HG03342 (cell line): ENCODE results near the gene PIK3CD.

ENCODE experiments used
- ATAC-seq: cut with Tn5 transposase; IDR thresholded peaks from one replicate; pipeline ENCODE4 v1.9.1; 2021; ENCODE audit warnings: mild to moderate bottlenecking, moderate library complexity; ENCODE audit not compliant: unreplicated experiment

The PIK3CD gene

GRCh38 chr1:9651565-9652378, at the start of gene PIK3CD:
TSS of gene PIK3CD (plus strand) at chr1:9651731. CDS start at chr1:9710456, 58,725 bp downstream.
- peak; percentile 30 for ATAC-seq

DNA sequence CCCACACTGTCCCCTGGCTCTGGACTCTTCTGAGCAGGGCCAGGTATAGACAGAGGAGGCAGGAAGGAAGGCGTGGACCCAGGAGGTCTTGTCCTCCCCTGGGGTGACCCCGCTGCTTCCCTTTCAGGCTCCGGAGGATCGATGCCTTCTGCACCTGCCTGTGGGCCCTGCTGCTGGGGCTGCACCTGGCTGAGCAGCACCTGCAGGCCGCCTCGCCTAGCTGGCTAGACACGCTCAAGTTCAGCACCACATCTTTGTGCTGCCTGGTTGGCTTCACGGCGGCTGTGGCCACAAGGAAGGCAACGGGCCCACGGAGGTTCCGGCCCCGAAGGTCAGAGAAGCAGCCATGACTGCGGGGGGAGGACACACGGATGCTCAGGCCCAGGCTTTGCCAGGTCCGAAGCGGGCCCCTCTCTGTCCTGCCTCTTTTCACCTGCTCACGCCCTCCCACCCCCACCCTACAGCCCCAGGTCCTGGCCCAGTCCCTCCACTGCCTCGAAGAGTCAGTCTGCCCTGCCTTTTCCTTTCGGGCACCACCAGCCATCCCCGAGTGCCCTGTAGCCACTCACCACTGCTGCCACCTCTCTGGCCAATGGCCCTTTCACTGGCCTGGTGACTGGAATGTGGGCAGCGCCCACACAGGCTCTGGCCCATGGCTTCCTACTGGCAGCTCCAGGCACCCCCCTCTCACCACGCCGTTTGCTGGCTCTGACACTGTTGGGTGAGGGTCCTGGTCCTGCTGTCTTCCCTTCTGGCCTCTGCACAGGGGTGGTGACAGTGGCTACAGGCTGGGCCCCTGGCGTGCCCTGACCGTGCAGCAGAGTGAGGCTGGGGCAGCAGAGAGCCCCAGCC, 49.4 kb upstream of the PIK3CD start:
- ATAC-seq: no peak

- no peak for ATAC-seq
These were observed 48.8 kb upstream of the PIK3CD start for GRCh38 chr1:9602794-9603167.

GRCh38 chr1:9603307-9603706, 48.2 kb upstream of the PIK3CD start:
- ATAC-seq: no peak

GRCh38 chr1:9603766-9604753, 47.5 kb upstream of the PIK3CD start:
- no peak for ATAC-seq

GRCh38 chr1:9604836-9605235, 46.7 kb upstream of the PIK3CD start:
- no peak for ATAC-seq

DNA sequence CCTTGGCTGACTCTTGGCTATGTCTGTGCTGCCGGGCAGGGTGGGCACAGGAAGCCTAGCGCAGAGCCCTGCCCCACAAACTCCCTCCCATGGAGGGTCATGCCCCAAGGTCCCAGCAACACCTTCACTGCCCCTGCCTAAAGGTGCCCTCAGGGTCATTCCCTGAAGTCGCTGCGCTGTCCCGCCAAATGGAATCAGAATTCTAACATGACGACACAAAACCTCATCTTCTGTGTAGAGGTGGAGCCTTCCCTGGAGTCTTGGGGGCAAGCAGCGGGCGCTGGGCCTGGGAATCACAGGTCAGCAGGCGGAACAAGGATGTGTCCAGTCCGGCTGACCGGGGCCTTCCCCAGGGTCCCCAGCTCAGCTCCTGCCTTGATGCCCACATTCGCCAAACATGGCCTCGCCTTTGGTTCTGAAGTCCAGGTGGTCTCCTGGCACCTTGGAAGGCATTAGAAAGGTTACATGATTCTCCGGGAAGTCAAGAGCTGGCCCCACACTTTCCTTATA, 45.5 kb upstream of the PIK3CD start:
- no peak for ATAC-seq

- no peak for ATAC-seq
These were observed 45.1 kb upstream of the PIK3CD start for GRCh38 chr1:9606458-9606857.

DNA sequence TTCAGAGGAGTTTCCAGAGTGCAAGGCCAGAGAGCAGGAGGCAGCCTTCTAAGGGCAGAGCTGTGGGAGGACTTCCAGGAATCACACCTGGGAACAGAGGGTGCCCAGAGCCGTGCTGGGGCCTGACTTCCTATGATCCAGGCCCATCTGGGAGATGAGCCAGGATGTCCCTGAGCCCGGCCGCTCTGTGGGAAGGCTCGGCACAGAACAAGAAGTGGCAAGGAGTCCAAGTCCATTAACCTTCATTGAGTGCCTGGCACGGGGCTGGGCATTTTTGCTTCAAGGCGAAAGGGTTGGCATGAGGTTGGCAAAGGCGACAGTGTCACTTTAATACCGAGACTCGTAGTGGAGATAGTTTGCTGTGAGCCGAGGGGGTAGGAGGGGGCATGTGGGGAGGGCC, 44.6 kb upstream of the PIK3CD start:
- ATAC-seq: no peak

- ATAC-seq: no peak
These were observed 44.2 kb upstream of the PIK3CD start for GRCh38 chr1:9607352-9607751.

DNA sequence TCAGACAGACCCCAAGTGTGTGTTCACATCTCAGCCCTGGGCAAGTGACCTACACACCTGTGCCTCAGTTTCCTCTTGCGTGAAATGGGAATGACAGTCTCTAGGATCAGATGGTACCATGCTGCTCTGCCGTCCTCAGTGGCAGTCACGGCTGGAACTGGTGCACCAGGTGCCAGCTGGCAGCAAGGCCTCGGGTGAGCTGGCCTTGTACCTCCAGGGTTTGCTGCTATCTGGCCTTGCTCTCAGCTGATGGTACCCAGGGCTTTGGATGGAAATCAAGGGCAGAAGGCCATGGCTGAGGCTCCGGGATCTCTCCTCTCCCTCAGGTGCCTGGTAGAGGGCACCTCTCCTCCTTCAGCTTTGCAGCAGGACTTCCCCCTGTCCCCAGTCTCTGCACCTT, 41.5 kb upstream of the PIK3CD start:
- no peak for ATAC-seq

GRCh38 chr1:9610548-9610947, 41.0 kb upstream of the PIK3CD start:
- no peak for ATAC-seq

DNA sequence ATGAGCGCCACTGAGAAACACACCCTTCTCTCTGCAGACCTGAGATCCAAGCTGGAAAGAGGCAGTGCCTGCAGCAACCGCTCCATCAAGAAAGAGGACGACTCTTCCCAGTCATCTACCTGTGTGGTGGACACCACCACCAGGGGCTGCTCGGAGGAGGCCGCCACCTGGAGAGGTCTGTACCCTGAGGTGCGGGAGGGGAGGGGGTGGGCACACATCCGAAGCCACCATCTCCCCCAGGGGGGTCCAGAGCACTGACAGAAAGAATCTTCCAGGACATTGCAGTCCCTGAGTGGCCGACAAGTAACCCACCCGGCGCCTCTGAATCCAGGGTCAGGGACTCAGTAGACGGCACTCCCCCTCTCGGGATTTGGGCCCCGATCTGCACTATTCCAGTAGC, 39.8 kb upstream of the PIK3CD start:
- ATAC-seq: no peak

GRCh38 chr1:9612162-9612845, 39.2 kb upstream of the PIK3CD start:
- ATAC-seq: no peak

- ATAC-seq: no peak
These were observed 38.5 kb upstream of the PIK3CD start for GRCh38 chr1:9612871-9613624.

DNA sequence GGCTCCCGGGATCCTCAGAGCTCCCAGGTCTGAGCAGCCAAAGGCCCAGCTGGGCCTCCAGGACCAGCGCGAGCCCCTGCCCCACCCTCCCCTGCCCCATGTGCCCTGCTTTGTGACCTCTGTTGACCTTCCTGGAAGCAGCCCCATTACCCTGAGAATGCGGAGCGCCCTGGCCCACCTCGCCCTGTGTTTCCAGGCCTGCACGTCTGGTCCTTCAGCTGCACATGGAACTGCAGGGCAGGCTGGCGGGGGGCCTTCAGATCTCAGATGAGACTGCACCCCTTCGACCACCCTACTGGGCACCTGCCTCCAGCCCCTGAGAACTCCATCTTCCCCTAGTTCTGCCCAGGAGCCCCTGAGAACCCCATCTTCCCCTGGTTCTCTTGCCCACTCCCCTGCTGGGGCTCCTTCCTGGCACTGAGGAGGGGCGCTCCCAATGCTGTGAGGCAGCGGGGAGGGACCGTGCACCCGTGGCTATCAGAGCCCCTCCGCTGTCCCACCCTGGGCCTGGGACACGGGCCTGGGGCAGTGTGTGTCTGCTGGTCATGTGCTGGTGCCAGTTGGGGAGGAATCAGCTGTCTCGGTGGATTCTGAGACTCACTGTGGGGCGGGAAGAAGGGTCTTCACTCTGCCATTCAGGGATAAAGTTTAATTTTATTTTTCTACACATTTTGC, 37.8 kb upstream of the PIK3CD start:
- ATAC-seq: no peak

DNA sequence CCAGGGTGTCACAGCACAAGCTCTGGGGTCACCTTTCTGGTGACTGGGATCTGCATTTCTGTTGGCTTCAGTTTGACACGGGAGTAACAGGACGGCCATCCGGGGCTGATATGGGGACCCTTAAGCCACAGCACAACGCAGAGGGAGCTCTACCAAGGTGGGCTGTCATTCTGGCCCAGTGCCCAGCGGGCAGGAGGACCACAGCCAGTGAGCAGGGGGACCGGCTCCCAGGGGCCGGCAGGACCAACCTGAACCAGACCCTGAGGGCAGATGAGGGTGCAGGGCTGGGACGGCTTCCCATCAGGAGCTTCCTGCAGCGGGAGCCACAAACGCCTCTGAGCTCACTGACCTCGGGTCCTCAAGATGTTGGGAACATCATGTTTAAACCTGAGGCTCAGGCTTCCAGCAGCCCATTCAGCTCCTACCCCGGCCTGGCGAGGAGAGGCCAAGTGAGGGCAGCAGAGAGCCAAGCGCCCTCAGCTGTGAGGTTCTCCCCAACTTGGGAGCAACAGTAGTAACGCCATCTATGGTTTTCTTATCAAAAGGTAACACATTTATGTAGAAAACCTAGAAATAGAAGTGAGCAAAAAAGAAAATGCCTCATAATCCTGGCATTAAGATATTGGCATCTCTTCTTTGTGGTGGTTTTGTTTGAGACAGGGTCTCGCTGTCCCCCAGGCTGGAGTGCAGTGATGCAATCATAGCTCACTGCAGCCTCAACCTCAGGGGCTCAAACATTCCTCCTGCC, 36.0 kb upstream of the PIK3CD start:
- ATAC-seq: no peak
